ENCODE results near the gene DBF4. TPM values are rescaled to one million over a fixed set of nuclear protein-coding genes. Genes with fewer than 3 reads are reported as not detected.
A peak's percentile ranks its signal among the peaks of the same experiment; 100 is the strongest.

Gene DBF4
- total RNA-seq, 3 donors from 2014 or later (not counting 1 experiment from before 2014, with no cell fraction given), result 51.7 to 61.2 (median 54.0) TPM

DNA sequence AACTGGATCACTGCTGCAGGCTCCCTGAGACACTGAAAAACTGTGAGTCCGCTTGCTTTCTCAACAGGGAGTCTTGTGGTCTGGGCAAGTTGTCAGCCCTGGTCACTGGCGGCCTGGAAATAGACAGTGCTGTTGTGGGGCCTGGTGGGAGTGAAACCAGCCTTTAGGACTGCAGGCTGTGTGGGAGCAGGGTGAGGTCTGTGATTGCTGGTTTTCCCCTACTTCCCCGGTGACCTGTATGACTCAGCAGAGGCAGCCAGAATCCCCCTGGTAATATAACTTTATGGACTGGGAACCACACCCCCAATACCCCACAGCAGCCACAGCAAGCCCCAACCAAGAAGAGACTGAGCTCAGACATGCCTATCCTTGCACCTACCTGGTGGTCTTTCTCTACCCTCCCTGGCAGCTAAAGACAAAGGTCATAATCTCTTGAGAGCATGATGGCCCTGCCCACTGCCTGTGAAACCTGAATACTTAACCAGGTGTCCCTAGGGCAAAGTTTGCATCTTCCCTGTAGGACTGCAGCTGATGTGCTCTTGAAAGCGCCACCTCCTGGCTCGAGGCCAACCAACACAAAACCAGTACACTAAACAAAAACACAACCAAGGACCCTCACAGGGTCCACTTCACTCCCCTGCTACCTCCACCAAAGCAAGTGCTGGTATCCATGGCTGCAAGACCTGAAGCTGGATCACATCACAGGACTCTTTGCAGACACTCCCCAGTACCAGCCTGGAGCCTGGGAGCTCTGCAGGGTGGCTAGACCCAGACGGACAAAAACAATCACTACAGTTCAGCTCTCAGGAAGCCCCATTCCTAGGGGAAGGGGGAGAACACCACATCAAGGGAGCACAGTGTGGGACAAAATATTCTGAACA is 50.5 kb downstream of the DBF4 start:
- Mint-ChIP-seq H3K27me3 (ENCODE audit: low read depth in 2 of 2) (peaks cover 16 to 19% of the 10 kb centered on the region in 2 donors), H3K36me3 (no peaks in the 10 kb centered on the region), H3K27ac (no peak overlapping the region), H3K4me3 (no peak overlapping the region), H3K4me1 (no peaks in the 10 kb centered on the region), H3K9me3 (no peaks in the 10 kb centered on the region)
- no peak for DNase-seq
- whole genome bisulfite sequencing (ENCODE audit: insufficient coverage), result 58% methylated on average over 6 of the region's 6 CpGs
- no peak for ATAC-seq
- no peak overlapping the region for H3K4me3 ChIP-seq (ENCODE audit: low read length)
- H3K36me3 ChIP-seq (ENCODE audit: control insufficient read depth, insufficient read depth, low read length), result no peaks in the 10 kb centered on the region
- no peaks in the 10 kb centered on the region for H3K9me3 ChIP-seq (ENCODE audit: control insufficient read depth, insufficient read depth, low read length)
- intact Hi-C loops (cut with micrococcal nuclease), result no loop called here
- no peak overlapping the region for H3K27ac ChIP-seq (ENCODE audit: low read length)
- no peaks in the 10 kb centered on the region for H3K27me3 ChIP-seq (ENCODE audit: control insufficient read depth, insufficient read depth, low read length)
- no peaks in the 10 kb centered on the region for H3K4me1 ChIP-seq (ENCODE audit: control insufficient read depth, insufficient read depth, low read length)
- TF ChIP-seq, protein P1, sequence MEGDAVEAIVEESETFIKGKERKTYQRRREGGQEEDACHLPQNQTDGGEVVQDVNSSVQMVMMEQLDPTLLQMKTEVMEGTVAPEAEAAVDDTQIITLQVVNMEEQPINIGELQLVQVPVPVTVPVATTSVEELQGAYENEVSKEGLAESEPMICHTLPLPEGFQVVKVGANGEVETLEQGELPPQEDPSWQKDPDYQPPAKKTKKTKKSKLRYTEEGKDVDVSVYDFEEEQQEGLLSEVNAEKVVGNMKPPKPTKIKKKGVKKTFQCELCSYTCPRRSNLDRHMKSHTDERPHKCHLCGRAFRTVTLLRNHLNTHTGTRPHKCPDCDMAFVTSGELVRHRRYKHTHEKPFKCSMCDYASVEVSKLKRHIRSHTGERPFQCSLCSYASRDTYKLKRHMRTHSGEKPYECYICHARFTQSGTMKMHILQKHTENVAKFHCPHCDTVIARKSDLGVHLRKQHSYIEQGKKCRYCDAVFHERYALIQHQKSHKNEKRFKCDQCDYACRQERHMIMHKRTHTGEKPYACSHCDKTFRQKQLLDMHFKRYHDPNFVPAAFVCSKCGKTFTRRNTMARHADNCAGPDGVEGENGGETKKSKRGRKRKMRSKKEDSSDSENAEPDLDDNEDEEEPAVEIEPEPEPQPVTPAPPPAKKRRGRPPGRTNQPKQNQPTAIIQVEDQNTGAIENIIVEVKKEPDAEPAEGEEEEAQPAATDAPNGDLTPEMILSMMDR (IDR thresholded peaks at IDR 0.05), result no peak

DNA sequence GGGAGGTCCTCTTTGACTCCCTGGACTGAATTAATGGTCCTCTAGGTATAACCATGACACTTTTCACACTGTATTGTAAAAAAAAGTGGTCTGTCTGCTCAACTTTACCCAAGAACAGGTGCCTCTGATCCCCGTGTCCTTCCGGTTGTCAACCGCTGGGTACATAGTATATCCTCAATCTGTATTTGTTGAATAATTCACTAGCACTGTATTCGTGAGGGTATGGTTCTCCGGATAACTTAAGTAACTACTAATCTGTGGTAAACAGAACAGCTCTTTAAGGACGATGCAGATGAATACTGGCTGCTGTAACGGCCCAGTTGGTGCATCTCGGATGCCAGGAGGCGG is 57.3 kb downstream of the DBF4 start:
- TF ChIP-seq, protein P1 (IDR thresholded peaks at IDR 0.05), result no peak
- intact Hi-C loops (cut with micrococcal nuclease), result no loop called here
- peaks cover 15% of the 10 kb centered on the region in 2 donors for H3K27me3 Mint-ChIP-seq (ENCODE audit: low read depth in 2 of 2)
- no peak for DNase-seq
- H3K9me3 ChIP-seq (ENCODE audit: control insufficient read depth, insufficient read depth, low read length), result no peaks in the 10 kb centered on the region
- H3K4me3 ChIP-seq (ENCODE audit: low read length), result peak overlapping the region; percentile 72
- H3K36me3 ChIP-seq (ENCODE audit: control insufficient read depth, insufficient read depth, low read length), result no peaks in the 10 kb centered on the region
- peak in 1 of 3 donors; percentile 47 for ATAC-seq
- peaks cover 15% of the 10 kb centered on the region for H3K4me1 ChIP-seq (ENCODE audit: control insufficient read depth, insufficient read depth, low read length)
- WGBS (ENCODE audit: insufficient coverage), result 12% methylated on average over 8 of the region's 9 CpGs
- H3K4me3 Mint-ChIP-seq, result peak overlapping the region; percentile 93
- H3K4me1 Mint-ChIP-seq, result peaks cover 14 to 22% of the 10 kb centered on the region in 2 donors
- no peaks in the 10 kb centered on the region for H3K9me3 Mint-ChIP-seq
- H3K27ac Mint-ChIP-seq, result peak overlapping the region in 1 of 2 donors; percentile 76
- no peaks in the 10 kb centered on the region for H3K36me3 Mint-ChIP-seq
- no peaks in the 10 kb centered on the region for H3K27me3 ChIP-seq (ENCODE audit: control insufficient read depth, insufficient read depth, low read length)
- H3K27ac ChIP-seq (ENCODE audit: low read length), result no peak overlapping the region

DNA sequence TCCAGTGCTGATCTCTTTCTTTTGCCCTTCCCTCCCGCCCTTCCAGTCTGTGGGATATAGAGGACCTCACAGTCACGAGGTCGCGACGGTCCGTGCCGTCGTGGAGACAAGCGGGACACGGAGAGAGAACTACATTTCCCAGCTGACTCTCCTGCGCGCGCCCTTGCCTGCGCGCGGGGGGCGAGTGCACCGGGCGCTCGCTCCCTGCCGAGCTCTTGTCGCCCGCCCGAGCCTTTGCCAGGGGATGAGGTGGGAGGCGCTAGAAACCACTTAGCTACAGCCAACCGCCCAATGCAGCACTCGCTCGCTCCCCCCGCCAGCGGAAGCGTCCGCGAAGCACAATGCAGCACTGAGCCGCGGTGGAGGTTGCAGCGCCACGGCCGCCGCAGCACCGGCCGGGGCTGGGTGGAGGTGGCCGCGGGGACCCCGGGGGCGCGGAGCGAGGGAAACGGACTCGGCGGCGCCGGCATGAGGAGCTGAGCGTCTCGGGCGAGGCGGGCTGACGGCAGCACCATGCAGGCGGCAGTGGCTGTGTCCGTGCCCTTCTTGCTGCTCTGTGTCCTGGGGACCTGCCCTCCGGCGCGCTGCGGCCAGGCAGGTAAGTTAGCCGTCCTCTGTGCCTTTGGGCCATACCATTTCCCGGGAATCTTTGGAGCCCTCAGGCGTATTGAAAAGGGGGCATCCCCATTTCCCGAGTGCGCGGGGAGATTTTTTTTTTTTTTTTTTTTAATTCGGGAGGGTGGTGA is 57.8 kb downstream of the DBF4 start, which contains the start of gene ADAM22:
TSS of gene ADAM22 (plus strand) at position 299 of the 746 bp plus-strand sequence. CDS start at position 514, 215 bp downstream.
- H3K27me3 Mint-ChIP-seq (ENCODE audit: low read depth in 2 of 2), result peaks cover 10 to 12% of the 10 kb centered on the region in 2 donors
- peak within 1 kb of the TSS; percentile 93 for H3K4me3 Mint-ChIP-seq
- peaks cover 15% of the 10 kb centered on the region for H3K4me1 ChIP-seq (ENCODE audit: control insufficient read depth, insufficient read depth, low read length)
- H3K4me3 ChIP-seq (ENCODE audit: low read length), result peak within 1 kb of the TSS; percentile 72
- ATAC-seq, result peak; percentile 94 to 96 (median 95)
- H3K27me3 ChIP-seq (ENCODE audit: control insufficient read depth, insufficient read depth, low read length), result no peaks in the 10 kb centered on the region
- peaks cover 14 to 22% of the 10 kb centered on the region in 2 donors for H3K4me1 Mint-ChIP-seq
- peak within 1 kb of the TSS; percentile 18 for H3K27ac ChIP-seq (ENCODE audit: low read length)
- H3K9me3 Mint-ChIP-seq, result no peaks in the 10 kb centered on the region
- peak within 1 kb of the TSS; percentile 9 to 76 for H3K27ac Mint-ChIP-seq
- peak; percentile 73 to 90 for DNase-seq
- intact Hi-C loops (cut with micrococcal nuclease), result loop anchor here (2.0 kb wide), 2 partner anchors 57 to 305 kb away; partner anchors contain the start of genes DBF4, RUNDC3B and SLC25A40
- TF ChIP-seq, protein P1 (IDR thresholded peaks at IDR 0.05), result no peak
- WGBS (ENCODE audit: insufficient coverage), result under 1% methylated on average over 70 of the region's 70 CpGs
- no peaks in the 10 kb centered on the region for H3K36me3 ChIP-seq (ENCODE audit: control insufficient read depth, insufficient read depth, low read length)
- H3K9me3 ChIP-seq (ENCODE audit: control insufficient read depth, insufficient read depth, low read length), result no peaks in the 10 kb centered on the region
- no peaks in the 10 kb centered on the region for H3K36me3 Mint-ChIP-seq

Data from natural killer cell (primary cell).